Endothelial cell (in vitro differentiated cells): Measurements from ENCODE around the gene PAGR1. TPM values are rescaled to one million over a fixed set of nuclear protein-coding genes. Genes with fewer than 3 reads are reported as not detected.
"Not testable (repeated sequence)": the region's sequence is repeated elsewhere in the genome, so short reads cannot be mapped to it uniquely, and the experiment has no call there.

Source experiments
- DNase-seq: peaks from one replicate; pipeline ENCODE4 v3.0.0; 2021; ENCODE audit warnings: low spot score
- H3K27ac Mint-ChIP-seq: one replicate; pipeline ENCODE4 v1.8.0; 2021; ENCODE audit warnings: mixed read lengths, inconsistent platforms; ENCODE audit not compliant: unreplicated experiment
- H3K27me3 Mint-ChIP-seq: one replicate; pipeline ENCODE4 v1.8.0; 2021; ENCODE audit warnings: mild to moderate bottlenecking, moderate library complexity, mixed read lengths, inconsistent platforms; ENCODE audit not compliant: unreplicated experiment
- H3K36me3 Mint-ChIP-seq: one replicate; pipeline ENCODE4 v1.8.0; 2021; ENCODE audit warnings: mild to moderate bottlenecking, low read depth, mixed read lengths, inconsistent platforms; ENCODE audit not compliant: unreplicated experiment
- H3K4me1 Mint-ChIP-seq: one replicate; pipeline ENCODE4 v1.8.0; 2021; ENCODE audit warnings: mild to moderate bottlenecking, mixed read lengths, inconsistent platforms; ENCODE audit not compliant: unreplicated experiment
- H3K4me3 Mint-ChIP-seq: one replicate; pipeline ENCODE4 v1.8.0; 2021; ENCODE audit warnings: mild to moderate bottlenecking, mixed read lengths, inconsistent platforms; ENCODE audit not compliant: unreplicated experiment
- H3K9me3 Mint-ChIP-seq: one replicate; pipeline ENCODE4 v1.8.0; 2021; ENCODE audit warnings: mixed read lengths, inconsistent platforms; ENCODE audit not compliant: unreplicated experiment
- CTCF ChIP-seq: fragments of 200-600 bp; sonication (generic); IDR thresholded peaks from one replicate; pipeline ENCODE4 v1.5.0; 2021; ENCODE audit warnings: antibody characterized with exemption; ENCODE audit not compliant: unreplicated experiment
- total RNA-seq: library from RNA; stranded (reverse); fragmentation: NEBNext Ultra II Directional; extraction: Animal tissue kit (Norgen Biotek cat#: 25700); gene quantifications from one replicate; pipeline ENCODE4 v1.2.1, GENCODE V29; 2021; ENCODE audit not compliant: unreplicated experiment

Gene PAGR1
- total RNA-seq, 1 donor from 2014 or later, result 38.6 TPM

- TF ChIP-seq CTCF, result no peak
- Mint-ChIP-seq H3K27ac (no peak overlapping the region), H3K4me1 (no peaks in the 10 kb centered on the region), H3K27me3 (peaks cover 3% of the 10 kb centered on the region), H3K36me3 (no peaks in the 10 kb centered on the region), H3K9me3 (no peaks in the 10 kb centered on the region), H3K4me3 (no peak overlapping the region)
- no peak for DNase-seq
Observed at GRCh38 chr16:29779474-29779873, 36.5 kb upstream of the PAGR1 start.

GRCh38 chr16:29783094-29783953, 32.6 kb upstream of the PAGR1 start:
- H3K9me3 Mint-ChIP-seq, H3K4me1 Mint-ChIP-seq, DNase-seq, H3K27me3 Mint-ChIP-seq, H3K4me3 Mint-ChIP-seq, H3K36me3 Mint-ChIP-seq, H3K27ac Mint-ChIP-seq: not testable (repeated sequence)

GRCh38 chr16:29784157-29784556, 31.8 kb upstream of the PAGR1 start:
- no peaks in the 10 kb centered on the region for H3K36me3 Mint-ChIP-seq
- no peaks in the 10 kb centered on the region for H3K4me1 Mint-ChIP-seq
- H3K27me3 Mint-ChIP-seq, result peaks cover 3% of the 10 kb centered on the region
- DNase-seq, result no peak
- no peak for TF ChIP-seq CTCF
- H3K27ac Mint-ChIP-seq, result no peak overlapping the region
- H3K9me3 Mint-ChIP-seq, result no peaks in the 10 kb centered on the region
- H3K4me3 Mint-ChIP-seq, result no peak overlapping the region

GRCh38 chr16:29784901-29785500, 31.0 kb upstream of the PAGR1 start:
- peak; percentile 88 for DNase-seq
- H3K27ac Mint-ChIP-seq, result no peak overlapping the region
- no peaks in the 10 kb centered on the region for H3K4me1 Mint-ChIP-seq
- H3K36me3 Mint-ChIP-seq, result no peaks in the 10 kb centered on the region
- peaks cover 5% of the 10 kb centered on the region for H3K27me3 Mint-ChIP-seq
- peak overlapping the region; percentile 51 for H3K4me3 Mint-ChIP-seq
- peak; percentile 79 for TF ChIP-seq CTCF
- no peaks in the 10 kb centered on the region for H3K9me3 Mint-ChIP-seq

GRCh38 chr16:29787155-29787554, 28.8 kb upstream of the PAGR1 start:
- H3K27ac Mint-ChIP-seq, H3K27me3 Mint-ChIP-seq, DNase-seq, H3K36me3 Mint-ChIP-seq, H3K4me3 Mint-ChIP-seq, H3K9me3 Mint-ChIP-seq, H3K4me1 Mint-ChIP-seq: not testable (repeated sequence)

GRCh38 chr16:29789775-29790182, 26.2 kb upstream of the PAGR1 start:
- Mint-ChIP-seq H3K27ac (no peak overlapping the region), H3K9me3 (no peaks in the 10 kb centered on the region), H3K4me3 (peak overlapping the region; percentile 97), H3K36me3 (peaks cover 7% of the 10 kb centered on the region), H3K27me3 (peaks cover 10% of the 10 kb centered on the region), H3K4me1 (peaks cover 13% of the 10 kb centered on the region)
- no peak for TF ChIP-seq CTCF
- DNase-seq, result no peak
